ENCODE data around the gene HIC1. TPM values are rescaled to one million over a fixed set of nuclear protein-coding genes. Genes with fewer than 3 reads are reported as not detected.

Gene HIC1
- total and polyA plus RNA-seq, 2 experiments from 2014 or later = 0.88 to 3.7 TPM

DNA sequence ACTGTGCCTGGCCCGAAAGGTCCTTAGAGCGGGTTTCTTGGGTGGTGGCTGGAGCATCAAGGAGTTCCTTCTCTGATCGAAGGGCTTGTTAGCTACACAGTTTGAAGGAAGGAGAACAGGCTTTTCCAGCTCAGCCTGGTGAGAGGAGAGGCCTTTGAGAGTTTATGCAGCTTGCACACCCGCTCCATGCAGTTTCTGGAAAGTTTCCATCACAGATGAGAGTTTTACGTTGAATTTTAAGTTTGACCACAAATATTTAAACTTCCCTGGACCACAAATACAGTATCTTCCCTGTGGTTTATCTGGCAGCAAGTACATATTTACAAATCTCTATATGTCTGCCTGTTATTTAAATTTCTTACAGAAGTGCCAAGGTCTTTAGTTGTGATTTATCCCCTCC lies 56.8 kb downstream of the HIC1 start:
- peak in 1 of 2 donors; percentile 95 for DNase-seq (ENCODE audit: low read depth in 1 of 2, low spot score in 1 of 2)
- Histone ChIP-seq H3K36me3 (no peaks in the 10 kb centered on the region), H3K27ac (no peak overlapping the region), H3K4me1 (ENCODE audit: low read depth) (peaks cover 12% of the 10 kb centered on the region), H3K27me3 (no peaks in the 10 kb centered on the region), H3K9me3 (ENCODE audit: low read depth) (no peaks in the 10 kb centered on the region), H3K4me3 (no peak overlapping the region)
- TF ChIP-seq, protein P1, sequence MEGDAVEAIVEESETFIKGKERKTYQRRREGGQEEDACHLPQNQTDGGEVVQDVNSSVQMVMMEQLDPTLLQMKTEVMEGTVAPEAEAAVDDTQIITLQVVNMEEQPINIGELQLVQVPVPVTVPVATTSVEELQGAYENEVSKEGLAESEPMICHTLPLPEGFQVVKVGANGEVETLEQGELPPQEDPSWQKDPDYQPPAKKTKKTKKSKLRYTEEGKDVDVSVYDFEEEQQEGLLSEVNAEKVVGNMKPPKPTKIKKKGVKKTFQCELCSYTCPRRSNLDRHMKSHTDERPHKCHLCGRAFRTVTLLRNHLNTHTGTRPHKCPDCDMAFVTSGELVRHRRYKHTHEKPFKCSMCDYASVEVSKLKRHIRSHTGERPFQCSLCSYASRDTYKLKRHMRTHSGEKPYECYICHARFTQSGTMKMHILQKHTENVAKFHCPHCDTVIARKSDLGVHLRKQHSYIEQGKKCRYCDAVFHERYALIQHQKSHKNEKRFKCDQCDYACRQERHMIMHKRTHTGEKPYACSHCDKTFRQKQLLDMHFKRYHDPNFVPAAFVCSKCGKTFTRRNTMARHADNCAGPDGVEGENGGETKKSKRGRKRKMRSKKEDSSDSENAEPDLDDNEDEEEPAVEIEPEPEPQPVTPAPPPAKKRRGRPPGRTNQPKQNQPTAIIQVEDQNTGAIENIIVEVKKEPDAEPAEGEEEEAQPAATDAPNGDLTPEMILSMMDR (IDR thresholded peaks at IDR 0.05; ENCODE audit: low read depth, low read length) = no peak

Other genes with a start within 250 kb of the HIC1 start
- 7.7 and 19.2 TPM in 2 replicates for gene SMYD4, start 225.2 kb upstream of the HIC1 start, total RNA-seq
- 14.4 and 24.2 TPM in 2 replicates for gene SMYD4, start 225.2 kb upstream of the HIC1 start, polyA plus RNA-seq
- 42.5 and 50.0 TPM in 2 replicates for gene RPA1, start 225.1 kb upstream of the HIC1 start, total RNA-seq
- gene RPA1, start 225.1 kb upstream of the HIC1 start, polyA plus RNA-seq = 78.9 and 102 TPM in 2 replicates
- gene RTN4RL1, start 29.8 kb upstream of the HIC1 start, total RNA-seq = 34.3 and 45.4 TPM in 2 replicates
- gene RTN4RL1, start 29.8 kb upstream of the HIC1 start, polyA plus RNA-seq = 32.2 and 46.2 TPM in 2 replicates
- gene DPH1, start 24.9 kb upstream of the HIC1 start, total RNA-seq = 43.2 and 88.6 TPM in 2 replicates
- gene DPH1, start 24.9 kb upstream of the HIC1 start, polyA plus RNA-seq = 59.5 and 94.5 TPM in 2 replicates
- 36.8 and 48.4 TPM in 2 replicates for gene OVCA2, start 13.1 kb upstream of the HIC1 start, total RNA-seq
- gene OVCA2, start 13.1 kb upstream of the HIC1 start, polyA plus RNA-seq = 40.6 and 50.1 TPM in 2 replicates
- 50.8 and 54.8 TPM in 2 replicates for gene SMG6, start 248.7 kb downstream of the HIC1 start, total RNA-seq
- gene SMG6, start 248.7 kb downstream of the HIC1 start, polyA plus RNA-seq = 23.0 and 25.9 TPM in 2 replicates
- gene SRR, start 248.8 kb downstream of the HIC1 start, total RNA-seq = 27.7 and 28.3 TPM in 2 replicates
- gene SRR, start 248.8 kb downstream of the HIC1 start, polyA plus RNA-seq = 27.9 and 49.9 TPM in 2 replicates